HepG2 (cell line): ENCODE data around the gene CMTM8. TPM values are rescaled to one million over a fixed set of nuclear protein-coding genes. Genes with fewer than 3 reads are reported as not detected.

Experiments
- ATF2 ChIP-seq: sonication (generic); formaldehyde crosslinking; IDR thresholded peaks from 2 replicates; pipeline ENCODE4 v1.4.0; 2020; ENCODE audit warnings: missing genetic modification reagents
- CREB1 ChIP-seq, 2 experiments: fragments of 450-650 bp in 1 of 2; IDR thresholded peaks; 2 replicates each; pipeline ENCODE4 v1.6.1; 2016 to 2017; ENCODE audit warnings: control low read depth in 1 of 2, mild to moderate bottlenecking in 1 of 2, missing compliant biosample characterization in 1 of 2, missing genetic modification characterization in 1 of 2
- EHMT2 ChIP-seq: fragments of 200-600 bp; sonication (generic); IDR thresholded peaks from 2 replicates; pipeline ENCODE4 v1.7.0; 2017; ENCODE audit warnings: antibody characterized with exemption, low read depth, low read length, borderline replicate concordance
- EP300 ChIP-seq, 3 experiments: sonication (generic) in 1 of 3; formaldehyde crosslinking in 1 of 3; IDR thresholded peaks; 2 replicates each; pipeline versions ENCODE4 v1.5.1 to v1.6.1; 2011 to 2020; ENCODE audit warnings: low read depth in 2 of 3, low read length in 2 of 3, borderline replicate concordance in 1 of 3, improper control_type of control experiment in 1 of 3, mild to moderate bottlenecking in 1 of 3, missing genetic modification reagents in 1 of 3, moderate library complexity in 1 of 3
- ESRRA ChIP-seq: sonication (generic); formaldehyde crosslinking; IDR thresholded peaks from 2 replicates; pipeline ENCODE4 v1.5.1; 2020; ENCODE audit warnings: mild to moderate bottlenecking, low read depth, missing genetic modification reagents
- HMG20A ChIP-seq: IDR thresholded peaks from 2 replicates; pipeline ENCODE4 v1.6.1; 2016; ENCODE audit warnings: borderline replicate concordance
- HOXD1 ChIP-seq: sonication (generic); formaldehyde crosslinking; IDR thresholded peaks from 2 replicates; pipeline ENCODE4 v1.5.0; 2020; ENCODE audit warnings: missing genetic modification reagents
- MEF2D ChIP-seq: sonication (generic); formaldehyde crosslinking; IDR thresholded peaks from 2 replicates; pipeline ENCODE4 v1.5.1; 2020; ENCODE audit warnings: mild to moderate bottlenecking, missing genetic modification reagents
- NCOA2 ChIP-seq: sonication (generic); formaldehyde crosslinking; IDR thresholded peaks from 2 replicates; pipeline ENCODE4 v1.8.0; 2022; ENCODE audit warnings: inconsistent platforms
- NCOR1 ChIP-seq: fragments of 200-600 bp; sonication (generic); IDR thresholded peaks from 2 replicates; pipeline ENCODE4 v1.7.0; 2017; ENCODE audit warnings: antibody characterized with exemption, low read length, borderline replicate concordance
- POLR2G ChIP-seq: fragments of 200-400 bp; formaldehyde crosslinking; IDR thresholded peaks from 2 replicates; pipeline ENCODE4 v1.6.1; 2018; ENCODE audit warnings: mild to moderate bottlenecking, low read depth, low read length, moderate library complexity
- PRDM15 ChIP-seq: sonication (generic); formaldehyde crosslinking; IDR thresholded peaks from 2 replicates; pipeline ENCODE4 v1.4.0; 2020; ENCODE audit warnings: missing genetic modification reagents
- SIX1 ChIP-seq: sonication (generic); formaldehyde crosslinking; IDR thresholded peaks from 2 replicates; pipeline ENCODE4 v1.4.0; 2020; ENCODE audit warnings: missing genetic modification reagents, borderline replicate concordance
- SOX13 ChIP-seq, 3 experiments: fragments of 450-650 bp in 1 of 3; sonication (generic) in 1 of 3; formaldehyde crosslinking in 1 of 3; IDR thresholded peaks in 2 of 3; conservative IDR thresholded peaks in 1 of 3; 2 replicates each; pipeline versions ENCODE4 v1.5.0 to v1.6.1; 2016 to 2020; ENCODE audit warnings: antibody characterized with exemption in 1 of 3, mild to moderate bottlenecking in 1 of 3, missing compliant biosample characterization in 1 of 3, missing genetic modification reagents in 1 of 3, moderate library complexity in 1 of 3
- ZFYVE20 ChIP-seq: sonication (generic); formaldehyde crosslinking; IDR thresholded peaks from 2 replicates; pipeline ENCODE4 v1.8.0; 2023; ENCODE audit warnings: low read depth, mild to moderate bottlenecking, moderate library complexity, missing genetic modification reagents, borderline replicate concordance
- ZKSCAN1 ChIP-seq: fragments of 150-350 bp; IDR thresholded peaks from 2 replicates; pipeline ENCODE4 v1.6.1; 2014; ENCODE audit warnings: low read length
- ZKSCAN5 ChIP-seq: sonication (generic); formaldehyde crosslinking; IDR thresholded peaks from 2 replicates; pipeline ENCODE4 v1.5.1; 2020; ENCODE audit warnings: mild to moderate bottlenecking, missing genetic modification reagents
- ZNF160 ChIP-seq: sonication (generic); formaldehyde crosslinking; IDR thresholded peaks from 2 replicates; pipeline ENCODE4 v1.8.0; 2022; ENCODE audit warnings: mild to moderate bottlenecking, inconsistent platforms, missing genetic modification reagents
- ZNF3 ChIP-seq: IDR thresholded peaks from 2 replicates; pipeline ENCODE4 v1.7.0; 2017; ENCODE audit warnings: inconsistent platforms
- ZNF607 ChIP-seq: sonication (generic); formaldehyde crosslinking; IDR thresholded peaks from 2 replicates; pipeline ENCODE4 v1.5.1; 2020; ENCODE audit warnings: missing genetic modification reagents, mild to moderate bottlenecking, borderline replicate concordance
- ZSCAN25 ChIP-seq: sonication (generic); formaldehyde crosslinking; IDR thresholded peaks from 2 replicates; pipeline ENCODE4 v1.8.0; 2022; ENCODE audit warnings: mild to moderate bottlenecking, missing genetic modification reagents
- ZSCAN5A ChIP-seq: sonication (generic); formaldehyde crosslinking; IDR thresholded peaks from 2 replicates; pipeline ENCODE4 v1.8.0; 2022; ENCODE audit warnings: mild to moderate bottlenecking, missing genetic modification reagents, borderline replicate concordance
- polyA plus RNA-seq, 8 experiments: library from polyadenylated mRNA; depleted of rRNA in 3 of 8; stranded (reverse) in 7 of 8; unstranded in 1 of 8; fragments of >200 nt; fragmentation: Illumina TruSeq in 4 of 8; extraction: Trizol in 4 of 8; gene quantifications; 2 replicates each; pipeline versions ENCODE4 v1.2.1 to v1.2.3, GENCODE V29; 2011 to 2016; ENCODE audit warnings: low read depth in 4 of 8, missing spikeins in 1 of 8, mixed read lengths in 1 of 8; ENCODE audit not compliant: insufficient read depth in 1 of 8
- total RNA-seq, 5 experiments: library from RNA; depleted of rRNA; stranded (reverse); fragments of >200 nt; fragmentation: Illumina TruSeq; extraction: Trizol; gene quantifications; 2 replicates each; pipeline ENCODE4 v1.2.3, GENCODE V29; 2016; ENCODE audit warnings: low read depth in 1 of 5

The CMTM8 gene
- total and polyA plus RNA-seq, 2 of the 13 experiments (the other 11 are each of a cell fraction or from before 2014, with no cell fraction given), result 8.9 to 15.8 TPM

- peak; percentile 96 for TF ChIP-seq NCOR1
- TF ChIP-seq EP300 (IDR thresholded peaks at IDR 0.05; ENCODE audit: low read depth in 2 of 2, low read length in 2 of 2), result peak; percentile 92 to 99
- TF ChIP-seq EP300 (CRISPR knock-in tag; IDR thresholded peaks at IDR 0.05; ENCODE audit: borderline replicate concordance), result peak; percentile 97
- peak; percentile 68; the same call in 1 of the 2 replicates for TF ChIP-seq ZSCAN5A (CRISPR knock-in tag)
- no peak; the same call in 1 of the 2 replicates for TF ChIP-seq ZNF160 (CRISPR knock-in tag)
- peak; percentile 34; the same call in 1 of the 2 replicates for TF ChIP-seq ZSCAN25
- TF ChIP-seq ESRRA (CRISPR knock-in tag), result peak; percentile 78
- peak; percentile 95 for TF ChIP-seq ZKSCAN5 (CRISPR knock-in tag)
- peak; percentile 98 for TF ChIP-seq HMG20A (CRISPR knock-in tag)
- TF ChIP-seq ATF2 (CRISPR knock-in tag), result peak; percentile 92
- TF ChIP-seq CREB1 (IDR thresholded peaks at IDR 0.05), result 0 out of 2 replicates have a peak, but pooled peaks have one; percentile 19
- TF ChIP-seq CREB1 (CRISPR knock-in tag; IDR thresholded peaks at IDR 0.05), result peak; percentile 79
- TF ChIP-seq ZKSCAN1, result peak; percentile 53; the same call in 1 of the 2 replicates
- TF ChIP-seq EHMT2, result peak; percentile 31; the same call in 1 of the 2 replicates
- peak; percentile 98 for TF ChIP-seq NCOA2 (CRISPR knock-in tag)
- peak; percentile 63; the same call in 1 of the 2 replicates for TF ChIP-seq ZNF607 (CRISPR knock-in tag)
- peak; percentile 91; the same call in 1 of the 2 replicates for TF ChIP-seq HOXD1 (CRISPR knock-in tag)
- peak; percentile 64 for TF ChIP-seq POLR2G
- TF ChIP-seq SIX1 (CRISPR knock-in tag), result no peak
- no peak for TF ChIP-seq ZNF3
- TF ChIP-seq MEF2D (CRISPR knock-in tag), result peak; percentile 89
- peak; percentile 92 for TF ChIP-seq SOX13 (IDR thresholded peaks at IDR 0.05)
- peak in 1 of 2 experiments; percentile 96; a peak in 2 of 4 replicates for TF ChIP-seq SOX13 (CRISPR knock-in tag; conservative IDR thresholded peaks at IDR 0.05 in 1 of 2, IDR thresholded peaks at IDR 0.05 in 1 of 2)
- TF ChIP-seq PRDM15 (CRISPR knock-in tag), result peak; percentile 99
- no peak for TF ChIP-seq ZFYVE20 (CRISPR knock-in tag)
Measured at GRCh38 chr3:32216172-32216783, 22.2 kb upstream of the CMTM8 start (continued).
